IPS-20b (cell line): ENCODE data around the gene ST6GALNAC1.
"Not testable (repeated sequence)": the region's sequence is repeated elsewhere in the genome, so short reads cannot be mapped to it uniquely, and the experiment has no call there.

Source experiments
- H3K27ac ChIP-seq: one replicate; pipeline ENCODE4 v1.5.1; 2013; ENCODE audit warnings: low read length
- H3K27me3 ChIP-seq: 2 replicates; pipeline ENCODE4 v1.6.1; 2013; ENCODE audit warnings: mild to moderate bottlenecking, low read length, inconsistent platforms; ENCODE audit not compliant: insufficient read depth
- H3K36me3 ChIP-seq: 2 replicates; pipeline ENCODE4 v1.6.1; 2013; ENCODE audit warnings: low read depth, mild to moderate bottlenecking, inconsistent platforms, low read length, moderate library complexity; ENCODE audit not compliant: insufficient read depth
- H3K4me1 ChIP-seq: 2 replicates; pipeline ENCODE4 v1.6.1; 2013; ENCODE audit warnings: mild to moderate bottlenecking, control low read depth, inconsistent platforms, low read length, moderate library complexity; ENCODE audit not compliant: insufficient read depth
- H3K4me3 ChIP-seq: 2 replicates; pipeline ENCODE4 v1.5.1; 2013; ENCODE audit warnings: mild to moderate bottlenecking, low read length, inconsistent platforms
- H3K9ac ChIP-seq: 2 replicates; pipeline ENCODE4 v1.6.1; 2013; ENCODE audit warnings: low read depth, mild to moderate bottlenecking, inconsistent platforms, low read length, moderate library complexity
- H3K9me3 ChIP-seq: 2 replicates; pipeline ENCODE4 v1.6.1; 2013; ENCODE audit warnings: mild to moderate bottlenecking, low read depth, low read length, inconsistent platforms; ENCODE audit not compliant: insufficient read depth

The ST6GALNAC1 gene

DNA sequence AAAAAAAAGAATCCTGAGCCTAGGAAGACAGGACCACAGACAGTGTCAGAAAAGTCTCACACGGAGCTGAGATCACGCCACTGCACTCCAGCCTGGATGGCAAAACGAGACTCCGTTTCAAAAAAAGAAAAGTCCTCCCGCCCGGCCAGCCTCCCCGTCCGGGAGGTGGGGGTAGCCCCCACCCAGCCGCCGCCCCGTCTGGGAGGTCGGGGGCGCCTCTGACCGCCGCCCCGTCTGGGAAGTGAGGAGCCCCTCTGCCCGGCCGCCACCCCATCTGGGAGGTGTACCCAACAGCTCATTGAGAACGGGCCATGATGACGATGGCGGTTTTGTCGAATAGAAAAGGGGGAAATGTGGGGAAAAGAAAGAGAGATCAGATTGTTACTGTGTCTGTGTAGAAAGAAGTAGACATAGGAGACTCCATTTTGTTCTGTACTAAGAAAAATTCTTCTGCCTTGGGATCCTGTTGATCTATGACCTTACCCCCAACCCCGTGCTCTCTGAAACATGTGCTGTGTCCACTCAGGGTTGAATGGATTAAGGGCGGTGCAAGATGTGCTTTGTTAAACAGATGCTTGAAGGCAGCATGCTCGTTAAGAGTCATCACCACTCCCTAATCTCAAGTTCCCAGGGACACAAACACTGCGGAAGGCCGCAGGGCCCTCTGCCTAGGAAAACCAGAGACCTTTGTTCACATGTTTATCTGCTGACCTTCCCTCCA lies 6.9 kb downstream of the ST6GALNAC1 start:
- H3K9me3 ChIP-seq, H3K36me3 ChIP-seq, H3K27ac ChIP-seq, H3K27me3 ChIP-seq, H3K9ac ChIP-seq, H3K4me3 ChIP-seq, H3K4me1 ChIP-seq: not testable (repeated sequence)

DNA sequence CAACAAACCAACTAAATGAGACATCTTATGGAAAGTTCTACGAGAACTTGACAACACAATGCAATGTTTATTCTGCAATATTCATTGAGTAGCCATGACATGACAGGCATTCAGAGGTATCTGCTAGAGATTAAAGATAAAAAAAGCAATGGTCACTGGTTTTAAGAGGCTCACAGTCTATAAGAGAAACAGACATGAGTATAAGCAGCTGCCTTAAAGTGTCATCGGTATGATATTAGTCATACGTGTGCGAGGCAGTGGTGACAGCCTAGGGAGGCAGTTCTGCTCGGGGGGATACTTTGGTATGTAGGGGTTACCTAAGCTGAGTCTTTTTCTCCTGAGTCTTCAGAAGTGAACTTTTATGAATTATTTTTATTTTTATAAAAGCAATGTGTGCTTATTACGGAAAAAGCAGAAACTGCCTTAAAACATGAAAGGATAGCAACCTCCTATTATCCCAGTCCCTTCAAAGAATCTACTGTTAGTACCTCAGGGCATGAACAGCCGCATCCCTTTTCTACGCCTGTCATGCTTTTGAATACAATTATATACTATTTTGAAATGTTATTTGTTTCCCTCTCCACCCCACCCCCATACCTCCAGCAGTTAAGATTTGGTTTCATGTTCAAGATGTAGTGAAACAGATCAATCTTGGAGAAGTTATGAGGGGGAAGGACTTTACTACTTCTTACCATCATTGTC lies 7.7 kb downstream of the ST6GALNAC1 start:
- H3K36me3 ChIP-seq = no peaks in the 10 kb centered on the region
- H3K9ac ChIP-seq = no peak overlapping the region
- H3K27ac ChIP-seq = no peak overlapping the region
- H3K27me3 ChIP-seq = no peaks in the 10 kb centered on the region
- 0 out of 2 replicates have a peak, but pooled peaks cover under 1% of the 10 kb centered on the region for H3K4me1 ChIP-seq
- no peaks in the 10 kb centered on the region for H3K9me3 ChIP-seq
- H3K4me3 ChIP-seq = no peak overlapping the region

DNA sequence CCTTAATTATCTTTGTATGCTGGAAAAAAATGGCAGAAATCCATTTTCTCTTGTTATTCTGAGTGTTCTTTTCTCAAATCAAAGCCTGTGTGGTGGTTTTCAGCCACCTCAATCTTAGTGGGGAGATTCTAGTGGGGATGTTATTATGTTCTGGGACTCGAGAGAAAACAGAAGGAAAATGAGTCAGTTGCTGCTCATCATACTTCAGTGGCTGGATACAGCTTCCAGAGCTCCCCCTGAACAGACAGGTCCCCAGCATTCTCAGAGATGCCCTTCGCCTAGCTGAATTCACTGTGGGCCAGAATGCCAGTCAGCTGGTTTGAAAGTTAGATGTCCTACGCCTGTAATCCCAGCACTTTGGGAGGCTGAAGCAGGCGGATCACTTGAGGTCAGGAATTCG lies 8.5 kb downstream of the ST6GALNAC1 start:
- H3K36me3 ChIP-seq = no peaks in the 10 kb centered on the region
- no peak overlapping the region for H3K4me3 ChIP-seq
- H3K4me1 ChIP-seq = no peaks in the 10 kb centered on the region
- no peaks in the 10 kb centered on the region for H3K27me3 ChIP-seq
- no peak overlapping the region for H3K9ac ChIP-seq
- no peaks in the 10 kb centered on the region for H3K9me3 ChIP-seq
- no peak overlapping the region for H3K27ac ChIP-seq

DNA sequence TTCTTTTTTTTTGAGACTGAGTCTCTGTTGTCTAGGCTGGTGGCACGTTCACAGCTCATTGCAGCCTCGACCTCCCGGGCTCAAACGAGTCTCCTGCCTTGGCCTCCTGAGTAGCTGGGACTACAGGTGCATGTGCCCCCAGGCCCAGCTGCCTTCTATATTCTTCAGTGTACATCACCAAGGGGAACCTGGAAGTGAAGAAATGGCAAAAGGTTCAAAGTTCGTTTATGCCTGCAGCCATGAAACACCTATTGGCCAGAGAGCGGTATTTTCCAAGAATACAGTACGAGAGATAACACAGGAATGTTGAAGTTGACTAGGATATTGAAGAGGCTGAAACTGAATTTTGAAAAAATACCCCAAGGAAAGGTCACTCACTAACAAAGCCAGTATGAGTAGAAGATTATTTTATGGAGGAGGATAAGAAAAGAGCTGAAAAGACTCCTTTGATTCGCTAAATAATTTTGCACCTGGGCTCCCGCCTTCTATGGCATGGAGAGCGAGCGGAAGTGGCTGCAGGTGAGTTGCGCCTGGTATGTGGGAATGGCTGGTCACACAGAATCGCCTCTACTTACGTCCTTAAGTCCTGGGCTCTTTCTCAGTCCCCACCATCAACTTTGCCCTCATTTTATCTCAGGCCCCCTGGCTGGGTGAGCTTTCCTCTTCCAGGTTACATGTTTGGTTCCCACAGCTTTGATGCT lies 9.8 kb downstream of the ST6GALNAC1 start:
- H3K9me3 ChIP-seq = no peaks in the 10 kb centered on the region
- H3K27me3 ChIP-seq = no peaks in the 10 kb centered on the region
- H3K4me3 ChIP-seq = no peak overlapping the region
- no peak overlapping the region for H3K27ac ChIP-seq
- H3K9ac ChIP-seq = no peak overlapping the region
- no peaks in the 10 kb centered on the region for H3K4me1 ChIP-seq
- no peaks in the 10 kb centered on the region for H3K36me3 ChIP-seq

DNA sequence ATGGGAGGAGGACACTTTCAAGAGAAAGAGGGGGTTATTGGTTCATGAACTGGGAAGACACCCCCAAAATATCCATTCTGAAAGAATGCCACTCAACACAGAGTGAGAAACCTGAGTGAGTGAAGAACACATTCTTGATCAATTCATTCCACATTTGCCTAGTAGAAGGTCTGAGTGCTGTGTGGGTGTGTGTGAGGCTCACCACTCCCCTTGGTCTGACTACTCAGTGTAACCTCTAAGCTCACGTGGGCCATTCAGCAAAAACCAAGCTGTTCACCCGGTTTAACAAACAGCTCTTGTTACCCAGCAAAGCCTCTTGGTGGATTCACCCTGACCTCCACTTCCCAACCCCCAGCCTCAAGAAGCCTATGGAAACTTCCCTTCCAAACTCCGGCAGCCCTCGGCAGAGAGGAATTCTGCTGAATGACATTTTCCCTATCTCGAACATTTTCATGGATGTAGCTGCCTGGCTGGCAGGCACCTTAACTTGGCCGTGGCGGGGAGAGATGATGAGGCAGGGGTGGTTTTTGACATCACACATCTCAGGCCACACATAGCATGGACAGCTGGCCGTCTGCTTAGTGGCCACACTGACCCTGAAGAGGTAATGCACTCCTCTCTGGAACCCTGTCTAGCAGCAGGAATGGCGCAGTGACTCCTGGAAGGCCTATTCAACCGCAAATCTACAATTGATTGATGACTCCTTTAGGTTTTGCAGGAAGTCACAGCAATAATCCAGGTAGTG lies 11.6 kb downstream of the ST6GALNAC1 start:
- Histone ChIP-seq H3K9ac (no peak overlapping the region), H3K4me1 (no peaks in the 10 kb centered on the region), H3K4me3 (no peak overlapping the region), H3K9me3 (no peaks in the 10 kb centered on the region), H3K36me3 (no peaks in the 10 kb centered on the region), H3K27me3 (no peaks in the 10 kb centered on the region; the same call in 1 of the 2 replicates), H3K27ac (no peak overlapping the region)

DNA sequence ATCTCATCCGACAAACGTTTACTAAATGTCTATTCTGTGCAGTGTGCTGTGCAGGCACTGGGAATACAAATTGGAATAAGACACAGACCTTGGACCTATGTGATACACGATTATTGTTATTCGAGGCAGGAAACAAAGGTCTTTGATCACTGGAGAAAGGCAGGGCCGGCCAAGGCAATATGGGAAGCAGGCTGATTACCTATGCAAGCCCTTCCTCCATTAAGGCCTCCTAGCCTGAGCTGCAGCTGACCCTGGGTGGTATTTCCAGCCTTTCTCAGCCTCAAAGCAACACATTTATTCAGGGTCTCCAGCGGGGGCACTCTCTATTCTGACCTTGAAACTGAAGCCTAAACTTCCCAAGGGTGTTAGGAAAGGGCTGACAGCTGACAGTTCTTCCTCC lies 13.4 kb downstream of the ST6GALNAC1 start:
- no peaks in the 10 kb centered on the region; the same call in 1 of the 2 replicates for H3K27me3 ChIP-seq
- no peaks in the 10 kb centered on the region for H3K4me1 ChIP-seq
- H3K9me3 ChIP-seq = no peaks in the 10 kb centered on the region
- no peaks in the 10 kb centered on the region for H3K36me3 ChIP-seq
- H3K27ac ChIP-seq = no peak overlapping the region
- no peak overlapping the region for H3K4me3 ChIP-seq
- H3K9ac ChIP-seq = no peak overlapping the region

DNA sequence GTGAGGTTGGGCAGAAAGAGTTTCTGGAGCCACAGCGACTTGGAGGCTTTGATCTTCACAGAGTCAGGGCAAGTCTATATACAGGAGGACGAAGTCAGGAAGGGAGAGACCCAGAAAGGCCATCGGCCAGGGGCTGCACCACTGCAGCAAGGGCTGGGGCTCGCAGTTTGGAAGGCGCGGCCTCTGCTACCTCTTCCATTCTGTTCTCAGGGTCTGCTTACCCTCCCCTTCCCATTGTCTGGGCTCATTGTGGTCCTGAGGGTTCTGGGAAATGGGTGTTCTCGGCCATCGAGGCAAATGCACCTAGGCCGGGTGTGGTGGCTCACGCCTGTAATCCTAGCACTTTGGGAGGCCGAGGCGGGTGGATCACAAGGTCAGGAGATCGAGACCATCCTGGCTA lies 16.0 kb downstream of the ST6GALNAC1 start:
- Histone ChIP-seq H3K4me3 (no peak overlapping the region), H3K4me1 (no peaks in the 10 kb centered on the region), H3K27me3 (peaks cover 9% of the 10 kb centered on the region), H3K9ac (no peak overlapping the region), H3K36me3 (no peaks in the 10 kb centered on the region), H3K9me3 (no peaks in the 10 kb centered on the region), H3K27ac (no peak overlapping the region)

DNA sequence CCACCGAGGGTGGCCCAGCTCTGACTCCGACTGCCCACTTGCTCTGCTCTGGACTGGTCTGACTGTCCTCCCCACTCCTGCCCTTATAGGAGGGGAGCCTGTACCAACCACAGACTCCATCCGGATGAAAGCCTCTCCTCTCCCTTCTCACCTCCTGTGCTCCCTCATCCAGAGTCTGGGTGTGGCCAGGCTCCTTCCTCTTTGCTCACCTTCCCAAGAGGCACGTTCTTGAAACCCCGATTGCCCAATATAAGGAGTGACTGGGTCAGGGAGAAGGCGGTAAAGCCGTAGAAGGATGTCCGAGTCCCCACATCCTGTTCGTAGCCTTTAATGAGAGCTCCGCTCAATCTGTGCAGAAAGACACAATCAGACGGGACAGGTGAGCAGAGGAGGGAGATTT lies 17.1 kb downstream of the ST6GALNAC1 start:
- peaks cover 9% of the 10 kb centered on the region for H3K27me3 ChIP-seq
- H3K27ac ChIP-seq = no peak overlapping the region
- H3K36me3 ChIP-seq = no peaks in the 10 kb centered on the region
- no peaks in the 10 kb centered on the region for H3K9me3 ChIP-seq
- H3K4me1 ChIP-seq = no peaks in the 10 kb centered on the region
- H3K9ac ChIP-seq = no peak overlapping the region
- H3K4me3 ChIP-seq = no peak overlapping the region

DNA sequence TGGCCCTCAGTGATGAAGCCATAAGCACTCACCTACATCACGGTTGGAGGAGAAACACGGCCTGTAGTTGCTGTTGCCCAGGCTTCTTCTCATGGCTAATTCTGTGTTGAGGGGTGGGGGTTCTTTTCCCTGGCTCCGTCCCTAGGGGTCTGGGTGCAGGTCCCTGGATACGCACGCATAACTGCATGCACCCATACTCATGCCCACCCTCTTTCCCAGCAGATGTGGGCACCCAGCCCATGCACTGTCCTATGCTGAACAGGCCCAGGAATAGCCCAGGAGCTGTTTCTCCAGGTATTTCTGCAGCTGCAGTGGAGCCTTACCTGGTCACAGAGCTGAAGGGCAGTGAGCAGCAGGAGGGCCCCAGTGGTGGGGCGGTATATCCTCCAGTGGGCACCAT lies 18.1 kb downstream of the ST6GALNAC1 start:
- no peaks in the 10 kb centered on the region for H3K9me3 ChIP-seq
- peaks cover 9% of the 10 kb centered on the region for H3K27me3 ChIP-seq
- H3K36me3 ChIP-seq = no peaks in the 10 kb centered on the region

DNA sequence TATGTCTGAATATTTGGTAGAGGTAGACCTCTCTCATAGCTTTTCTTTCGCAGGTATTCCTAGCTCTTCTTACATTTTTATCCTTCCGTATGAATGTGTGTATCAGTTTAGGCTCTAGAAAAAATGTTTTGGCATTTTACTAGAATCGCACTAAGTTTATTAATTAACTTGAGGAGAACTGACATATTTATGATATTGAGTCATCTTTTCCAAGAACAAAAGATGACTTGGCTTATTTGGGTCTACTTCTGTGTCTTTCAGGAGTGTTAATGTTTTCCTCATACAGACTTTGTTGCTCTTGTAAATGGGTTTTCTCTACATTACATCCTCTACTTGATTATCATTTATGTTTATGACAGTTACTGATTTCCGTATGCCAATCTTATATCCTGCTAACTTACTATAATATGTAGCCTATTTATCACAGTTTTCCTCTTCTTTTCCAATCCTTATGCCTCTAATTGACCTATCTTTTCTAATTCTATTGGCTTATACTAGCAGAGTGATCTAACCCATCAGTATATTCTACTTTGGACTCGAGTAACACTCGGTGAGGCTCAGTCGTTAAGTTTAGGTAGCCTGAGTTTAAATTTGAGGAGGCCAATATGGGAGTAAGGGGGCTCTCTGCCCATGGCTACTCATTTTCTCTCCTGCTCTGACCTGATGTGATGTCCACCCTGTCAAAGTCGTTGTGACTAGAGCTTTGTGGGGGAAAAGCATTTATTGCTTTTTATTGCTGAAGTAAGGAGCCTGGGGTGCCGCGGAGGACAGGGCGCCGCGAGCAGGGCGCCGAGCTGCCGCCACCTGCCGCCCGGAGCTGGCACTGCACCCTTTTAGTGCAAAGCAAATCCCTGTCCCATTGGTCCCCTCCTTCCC lies 20.0 kb downstream of the ST6GALNAC1 start:
- H3K9ac ChIP-seq = no peak overlapping the region
- H3K27me3 ChIP-seq = peaks cover 9% of the 10 kb centered on the region
- no peaks in the 10 kb centered on the region for H3K4me1 ChIP-seq
- H3K9me3 ChIP-seq = no peaks in the 10 kb centered on the region
- no peaks in the 10 kb centered on the region for H3K36me3 ChIP-seq
- H3K4me3 ChIP-seq = no peak overlapping the region
- no peak overlapping the region for H3K27ac ChIP-seq

More for the DNA sequence above, 18.1 kb downstream of the ST6GALNAC1 start:
- Histone ChIP-seq H3K4me3 (no peak overlapping the region), H3K4me1 (no peaks in the 10 kb centered on the region), H3K27ac (no peak overlapping the region), H3K9ac (no peak overlapping the region)

DNA sequence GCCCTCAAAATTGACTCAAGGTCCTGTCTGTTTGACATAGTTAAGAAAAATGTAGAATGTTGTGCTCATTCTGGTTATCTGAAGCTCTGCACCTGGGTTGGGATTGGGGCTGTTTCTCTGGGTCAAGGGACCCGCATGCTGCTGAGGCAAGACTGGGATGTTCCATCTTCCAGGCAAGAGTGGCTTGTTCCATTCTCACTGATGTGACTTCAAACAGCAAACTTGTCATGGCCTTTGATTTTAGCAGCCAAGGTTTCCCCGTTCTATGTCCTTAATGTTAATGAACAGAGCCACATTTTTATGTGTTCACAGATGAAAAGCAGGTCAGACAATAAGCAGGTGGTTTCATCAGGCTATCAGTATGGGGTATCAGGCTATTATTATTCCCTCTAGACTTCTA lies 25.7 kb downstream of the ST6GALNAC1 start:
- H3K4me3 ChIP-seq = no peak overlapping the region
- H3K36me3 ChIP-seq = no peaks in the 10 kb centered on the region
- no peaks in the 10 kb centered on the region for H3K27me3 ChIP-seq
- no peak overlapping the region for H3K27ac ChIP-seq
- no peak overlapping the region for H3K9ac ChIP-seq
- H3K4me1 ChIP-seq = no peaks in the 10 kb centered on the region; the same call in 1 of the 2 replicates
- H3K9me3 ChIP-seq = no peaks in the 10 kb centered on the region
